ENCODE data around the gene MXD3. TPM values are rescaled to one million over a fixed set of nuclear protein-coding genes. Genes with fewer than 3 reads are reported as not detected.

Gene MXD3
- total RNA-seq, 1 donor from 2014 or later, result 6.4 TPM

- Mint-ChIP-seq H3K9me3 (ENCODE audit: unreplicated experiment) (no peaks in the 10 kb centered on the region), H3K27me3 (ENCODE audit: unreplicated experiment) (peaks cover 23% of the 10 kb centered on the region), H3K4me1 (ENCODE audit: unreplicated experiment) (peaks cover 26% of the 10 kb centered on the region), H3K36me3 (ENCODE audit: low read depth, unreplicated experiment) (no peaks in the 10 kb centered on the region), H3K27ac (ENCODE audit: unreplicated experiment) (peak within 1 kb of the TSS; percentile 98), H3K4me3 (ENCODE audit: unreplicated experiment) (peak within 1 kb of the TSS; percentile 44)
- peak; percentile 39 for DNase-seq (ENCODE audit: low spot score)
- no peak for TF ChIP-seq CTCF (IDR thresholded peaks at IDR 0.05; ENCODE audit: unreplicated experiment)
Measured at GRCh38 chr5:177357459-177358351, 46.0 kb upstream of the MXD3 start, which contains the start of gene RGS14. Gene RGS14 (plus strand): TSS chr5:177357924. CDS start chr5:177358025, 101 bp downstream.

GRCh38 chr5:177357146-177357458 is 45.4 kb upstream of the MXD3 start:
- no peak for DNase-seq (ENCODE audit: low spot score)
- TF ChIP-seq CTCF (IDR thresholded peaks at IDR 0.05; ENCODE audit: unreplicated experiment), result no peak
- Mint-ChIP-seq H3K36me3 (ENCODE audit: low read depth, unreplicated experiment) (no peaks in the 10 kb centered on the region), H3K4me3 (ENCODE audit: unreplicated experiment) (no peak overlapping the region), H3K27ac (ENCODE audit: unreplicated experiment) (peak overlapping the region; percentile 98), H3K4me1 (ENCODE audit: unreplicated experiment) (peaks cover 26% of the 10 kb centered on the region), H3K27me3 (ENCODE audit: unreplicated experiment) (peaks cover 21% of the 10 kb centered on the region), H3K9me3 (ENCODE audit: unreplicated experiment) (no peaks in the 10 kb centered on the region)

GRCh38 chr5:177356746-177357145 is 45.0 kb upstream of the MXD3 start:
- Mint-ChIP-seq H3K36me3 (ENCODE audit: low read depth, unreplicated experiment) (no peaks in the 10 kb centered on the region), H3K9me3 (ENCODE audit: unreplicated experiment) (no peaks in the 10 kb centered on the region), H3K27me3 (ENCODE audit: unreplicated experiment) (peaks cover 22% of the 10 kb centered on the region)

GRCh38 chr5:177355868-177356168 is 44.1 kb upstream of the MXD3 start:
- Mint-ChIP-seq H3K4me1 (ENCODE audit: unreplicated experiment) (peaks cover 28% of the 10 kb centered on the region), H3K36me3 (ENCODE audit: low read depth, unreplicated experiment) (no peaks in the 10 kb centered on the region), H3K27ac (ENCODE audit: unreplicated experiment) (no peak overlapping the region), H3K4me3 (ENCODE audit: unreplicated experiment) (no peak overlapping the region), H3K27me3 (ENCODE audit: unreplicated experiment) (peaks cover 25% of the 10 kb centered on the region), H3K9me3 (ENCODE audit: unreplicated experiment) (no peaks in the 10 kb centered on the region)
- DNase-seq (ENCODE audit: low spot score), result no peak
- TF ChIP-seq CTCF (IDR thresholded peaks at IDR 0.05; ENCODE audit: unreplicated experiment), result no peak

More at GRCh38 chr5:177356746-177357145, 45.0 kb upstream of the MXD3 start:
- no peak for TF ChIP-seq CTCF (IDR thresholded peaks at IDR 0.05; ENCODE audit: unreplicated experiment)
- DNase-seq (ENCODE audit: low spot score), result no peak
- H3K4me3 Mint-ChIP-seq (ENCODE audit: unreplicated experiment), result no peak overlapping the region
- peak overlapping the region; percentile 98 for H3K27ac Mint-ChIP-seq (ENCODE audit: unreplicated experiment)
- peaks cover 26% of the 10 kb centered on the region for H3K4me1 Mint-ChIP-seq (ENCODE audit: unreplicated experiment)

- no peak overlapping the region for H3K4me3 Mint-ChIP-seq (ENCODE audit: unreplicated experiment)
- no peak for TF ChIP-seq CTCF (IDR thresholded peaks at IDR 0.05; ENCODE audit: unreplicated experiment)
- no peaks in the 10 kb centered on the region for H3K9me3 Mint-ChIP-seq (ENCODE audit: unreplicated experiment)
- no peaks in the 10 kb centered on the region for H3K36me3 Mint-ChIP-seq (ENCODE audit: low read depth, unreplicated experiment)
- peaks cover 33% of the 10 kb centered on the region for H3K4me1 Mint-ChIP-seq (ENCODE audit: unreplicated experiment)
- H3K27me3 Mint-ChIP-seq (ENCODE audit: unreplicated experiment), result peaks cover 25% of the 10 kb centered on the region
- DNase-seq (ENCODE audit: low spot score), result no peak
- H3K27ac Mint-ChIP-seq (ENCODE audit: unreplicated experiment), result peak overlapping the region; percentile 37
Measured at GRCh38 chr5:177355162-177355867, 43.6 kb upstream of the MXD3 start.

All from endothelial cell (in vitro differentiated cells).